ENCODE results near the gene AACS. TPM values are rescaled to one million over a fixed set of nuclear protein-coding genes. Genes with fewer than 3 reads are reported as not detected.

AACS gene
- polyA plus RNA-seq, 1 donor (not counting 4 experiments of a cell fraction or from before 2014, with no cell fraction given), result 27.0 TPM

GRCh38 chr12:125121106-125121505 lies 55.9 kb downstream of the AACS start:
- Histone ChIP-seq H3K9me1 (ENCODE audit: control insufficient read depth, extremely low read depth, insufficient read depth, low read length) (no peaks in the 10 kb centered on the region), H3K4me2 (ENCODE audit: control insufficient read depth, extremely low read depth, insufficient read depth, low read depth, low read length) (no peak overlapping the region), H3K27ac (ENCODE audit: control insufficient read depth, insufficient read depth, low read length) (no peak overlapping the region), H2AFZ (ENCODE audit: control insufficient read depth, low read length) (no peak overlapping the region), H3K27me3 (ENCODE audit: control insufficient read depth, extremely low read depth, insufficient read depth, low read length) (no peaks in the 10 kb centered on the region), H4K20me1 (ENCODE audit: control insufficient read depth, extremely low read depth, insufficient read depth, low read length) (no peaks in the 10 kb centered on the region), H3K36me3 (ENCODE audit: control insufficient read depth in 2 of 2, extremely low read depth in 1 of 2, insufficient read depth in 2 of 2, low read length in 2 of 2) (peaks cover 23 to 39% of the 10 kb centered on the region in 2 experiments), H3K4me3 (ENCODE audit: control insufficient read depth in 2 of 3, extremely low read depth in 1 of 3, insufficient read depth in 2 of 3, low read depth in 1 of 3, low read length in 3 of 3) (no peak overlapping the region), H3K4me1 (ENCODE audit: control insufficient read depth, extremely low read depth, insufficient read depth, low read length) (peaks cover 5% of the 10 kb centered on the region), H3K9ac (ENCODE audit: control insufficient read depth, extremely low read depth, insufficient read depth, low read length) (no peak overlapping the region), H3K9me3 (ENCODE audit: control insufficient read depth, low read depth, low read length) (no peaks in the 10 kb centered on the region), H3K79me2 (ENCODE audit: control insufficient read depth, insufficient read depth, low read length) (no peaks in the 10 kb centered on the region)
- no peak for TF ChIP-seq CTCF (optimal IDR thresholded peaks at IDR 0.05 in 1 of 3, IDR thresholded peaks at IDR 0.05 in 1 of 3, conservative IDR thresholded peaks at IDR 0.05 in 1 of 3; ENCODE audit: extremely low read depth in 1 of 3, insufficient read depth in 2 of 3, low read length in 3 of 3)
- no peak for TF ChIP-seq EZH2 (IDR thresholded peaks at IDR 0.05; ENCODE audit: low read length)
- no peak for DNase-seq (ENCODE audit: low read depth, low spot score)
- no peak for FAIRE-seq
- dilution Hi-C loops (cut with MboI; ENCODE audit: extremely low pct_ligation_motif_present, low sequenced_read_pairs), result no loop called here

- Histone ChIP-seq H3K4me2 (ENCODE audit: control insufficient read depth, extremely low read depth, insufficient read depth, low read depth, low read length) (no peak overlapping the region), H3K79me2 (ENCODE audit: control insufficient read depth, insufficient read depth, low read length) (no peaks in the 10 kb centered on the region), H4K20me1 (ENCODE audit: control insufficient read depth, extremely low read depth, insufficient read depth, low read length) (no peaks in the 10 kb centered on the region), H3K27ac (ENCODE audit: control insufficient read depth, insufficient read depth, low read length) (no peak overlapping the region), H3K9me3 (ENCODE audit: control insufficient read depth, low read depth, low read length) (no peaks in the 10 kb centered on the region), H3K27me3 (ENCODE audit: control insufficient read depth, extremely low read depth, insufficient read depth, low read length) (no peaks in the 10 kb centered on the region), H2AFZ (ENCODE audit: control insufficient read depth, low read length) (no peak overlapping the region), H3K9me1 (ENCODE audit: control insufficient read depth, extremely low read depth, insufficient read depth, low read length) (no peaks in the 10 kb centered on the region), H3K36me3 (ENCODE audit: control insufficient read depth in 2 of 2, extremely low read depth in 1 of 2, insufficient read depth in 2 of 2, low read length in 2 of 2) (peaks cover 21 to 35% of the 10 kb centered on the region in 2 experiments), H3K4me1 (ENCODE audit: control insufficient read depth, extremely low read depth, insufficient read depth, low read length) (peaks cover 5% of the 10 kb centered on the region), H3K9ac (ENCODE audit: control insufficient read depth, extremely low read depth, insufficient read depth, low read length) (no peak overlapping the region), H3K4me3 (ENCODE audit: control insufficient read depth in 2 of 3, extremely low read depth in 1 of 3, insufficient read depth in 2 of 3, low read depth in 1 of 3, low read length in 3 of 3) (no peak overlapping the region)
- dilution Hi-C loops (cut with MboI; ENCODE audit: extremely low pct_ligation_motif_present, low sequenced_read_pairs), result no loop called here
- TF ChIP-seq EZH2 (IDR thresholded peaks at IDR 0.05; ENCODE audit: low read length), result no peak
- TF ChIP-seq CTCF (optimal IDR thresholded peaks at IDR 0.05 in 1 of 3, IDR thresholded peaks at IDR 0.05 in 1 of 3, conservative IDR thresholded peaks at IDR 0.05 in 1 of 3; ENCODE audit: extremely low read depth in 1 of 3, insufficient read depth in 2 of 3, low read length in 3 of 3), result no peak
- FAIRE-seq (no peak), DNase-seq (ENCODE audit: low read depth, low spot score) (no peak)
Observed at GRCh38 chr12:125122668-125123067, 57.4 kb downstream of the AACS start.
